Measurements from ENCODE around the gene PLAC9. TPM values are rescaled to one million over a fixed set of nuclear protein-coding genes. Genes with fewer than 3 reads are reported as not detected.
A peak's percentile ranks its signal among the peaks of the same experiment; 100 is the strongest.

Gene PLAC9
- total and polyA plus RNA-seq, 8 donors: 0.63 to 14.6 (median 3.0) TPM

- 88 to 92% methylated on average over 28 of the region's 28 CpGs for WGBS, 2 donors
- TF ChIP-seq, protein P1, sequence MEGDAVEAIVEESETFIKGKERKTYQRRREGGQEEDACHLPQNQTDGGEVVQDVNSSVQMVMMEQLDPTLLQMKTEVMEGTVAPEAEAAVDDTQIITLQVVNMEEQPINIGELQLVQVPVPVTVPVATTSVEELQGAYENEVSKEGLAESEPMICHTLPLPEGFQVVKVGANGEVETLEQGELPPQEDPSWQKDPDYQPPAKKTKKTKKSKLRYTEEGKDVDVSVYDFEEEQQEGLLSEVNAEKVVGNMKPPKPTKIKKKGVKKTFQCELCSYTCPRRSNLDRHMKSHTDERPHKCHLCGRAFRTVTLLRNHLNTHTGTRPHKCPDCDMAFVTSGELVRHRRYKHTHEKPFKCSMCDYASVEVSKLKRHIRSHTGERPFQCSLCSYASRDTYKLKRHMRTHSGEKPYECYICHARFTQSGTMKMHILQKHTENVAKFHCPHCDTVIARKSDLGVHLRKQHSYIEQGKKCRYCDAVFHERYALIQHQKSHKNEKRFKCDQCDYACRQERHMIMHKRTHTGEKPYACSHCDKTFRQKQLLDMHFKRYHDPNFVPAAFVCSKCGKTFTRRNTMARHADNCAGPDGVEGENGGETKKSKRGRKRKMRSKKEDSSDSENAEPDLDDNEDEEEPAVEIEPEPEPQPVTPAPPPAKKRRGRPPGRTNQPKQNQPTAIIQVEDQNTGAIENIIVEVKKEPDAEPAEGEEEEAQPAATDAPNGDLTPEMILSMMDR (IDR thresholded peaks at IDR 0.05): no peak
Measured at GRCh38 chr10:80166581-80167470, 34.3 kb downstream of the PLAC9 start.

DNA sequence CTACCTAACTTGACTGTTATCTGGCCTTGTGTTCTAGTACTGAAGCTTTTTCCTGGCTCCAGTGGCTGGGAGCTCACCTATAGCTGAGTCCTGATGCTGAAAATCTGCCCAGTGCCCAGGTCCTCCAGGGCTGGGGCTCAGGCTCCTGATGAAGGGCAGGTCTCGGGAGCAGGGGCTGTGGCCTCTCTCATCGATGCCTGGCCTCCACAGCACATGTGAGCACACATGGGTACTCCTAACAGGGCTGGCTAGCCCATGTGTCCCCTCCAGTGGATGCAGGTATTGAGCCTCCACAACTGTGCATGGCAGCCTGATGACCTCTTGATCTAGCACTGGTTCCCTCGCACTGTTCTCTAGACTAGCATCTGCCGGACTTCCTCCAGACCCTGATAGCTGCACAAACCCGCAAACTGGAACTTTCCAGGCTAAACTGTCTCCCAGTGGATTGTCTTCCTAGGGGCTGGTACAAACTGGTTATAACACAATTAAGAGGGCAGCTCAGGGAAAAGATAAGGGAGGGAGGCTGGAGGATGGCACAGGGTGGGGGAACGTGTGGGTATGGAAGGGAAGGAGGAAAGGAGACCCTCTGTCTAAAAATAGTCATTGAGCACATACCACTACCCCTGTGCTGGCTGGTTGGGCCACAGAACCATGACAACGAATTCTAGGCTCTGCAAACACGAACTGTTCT is 35.1 kb downstream of the PLAC9 start:
- intact Hi-C loops (cut with DNase I): no loop called here
- peaks cover 0 to 3% (median 0%) of the 10 kb centered on the region in 3 donors for H3K4me1 ChIP-seq
- H3K27me3 ChIP-seq: no peaks in the 10 kb centered on the region
- no peak for FAIRE-seq
- no peak for ATAC-seq
- no peak for DNase-seq
- H3K9me3 ChIP-seq: no peaks in the 10 kb centered on the region
- peaks cover 4 to 43% (median 23%) of the 10 kb centered on the region in 3 donors for H3K36me3 ChIP-seq
- WGBS, 2 donors: 73 to 80% methylated on average over 8 of the region's 8 CpGs
- H3K27ac ChIP-seq: no peak overlapping the region
- H3K4me3 ChIP-seq: no peak overlapping the region
- TF ChIP-seq, protein P1 (IDR thresholded peaks at IDR 0.05): no peak

More at GRCh38 chr10:80166581-80167470, 34.3 kb downstream of the PLAC9 start:
- Histone ChIP-seq H3K4me1 (peaks cover 0 to 3% (median 0%) of the 10 kb centered on the region in 3 donors), H3K9me3 (no peaks in the 10 kb centered on the region), H3K4me3 (no peak overlapping the region), H3K27ac (no peak overlapping the region), H3K36me3 (peaks cover 7 to 47% (median 27%) of the 10 kb centered on the region in 3 donors), H3K27me3 (no peaks in the 10 kb centered on the region)
- peak in 1 of 6 donors; percentile 65 for DNase-seq
- FAIRE-seq: no peak
- intact Hi-C loops (cut with DNase I): no loop called here
- no peak for ATAC-seq

GRCh38 chr10:80168162-80168511 is 35.6 kb downstream of the PLAC9 start:
- H3K36me3 ChIP-seq: peaks cover 4 to 41% (median 22%) of the 10 kb centered on the region in 3 donors
- no peaks in the 10 kb centered on the region for H3K9me3 ChIP-seq
- H3K27me3 ChIP-seq: no peaks in the 10 kb centered on the region
- no peak for ATAC-seq
- H3K4me3 ChIP-seq: no peak overlapping the region
- intact Hi-C loops (cut with DNase I): no loop called here
- no peak overlapping the region for H3K27ac ChIP-seq
- peaks cover 0 to 3% (median 0%) of the 10 kb centered on the region in 3 donors for H3K4me1 ChIP-seq
- no peak for FAIRE-seq
- no peak for DNase-seq
- TF ChIP-seq, protein P1 (IDR thresholded peaks at IDR 0.05): no peak
- 80% methylated on average over 7 of the region's 7 CpGs for WGBS, 2 donors

DNA sequence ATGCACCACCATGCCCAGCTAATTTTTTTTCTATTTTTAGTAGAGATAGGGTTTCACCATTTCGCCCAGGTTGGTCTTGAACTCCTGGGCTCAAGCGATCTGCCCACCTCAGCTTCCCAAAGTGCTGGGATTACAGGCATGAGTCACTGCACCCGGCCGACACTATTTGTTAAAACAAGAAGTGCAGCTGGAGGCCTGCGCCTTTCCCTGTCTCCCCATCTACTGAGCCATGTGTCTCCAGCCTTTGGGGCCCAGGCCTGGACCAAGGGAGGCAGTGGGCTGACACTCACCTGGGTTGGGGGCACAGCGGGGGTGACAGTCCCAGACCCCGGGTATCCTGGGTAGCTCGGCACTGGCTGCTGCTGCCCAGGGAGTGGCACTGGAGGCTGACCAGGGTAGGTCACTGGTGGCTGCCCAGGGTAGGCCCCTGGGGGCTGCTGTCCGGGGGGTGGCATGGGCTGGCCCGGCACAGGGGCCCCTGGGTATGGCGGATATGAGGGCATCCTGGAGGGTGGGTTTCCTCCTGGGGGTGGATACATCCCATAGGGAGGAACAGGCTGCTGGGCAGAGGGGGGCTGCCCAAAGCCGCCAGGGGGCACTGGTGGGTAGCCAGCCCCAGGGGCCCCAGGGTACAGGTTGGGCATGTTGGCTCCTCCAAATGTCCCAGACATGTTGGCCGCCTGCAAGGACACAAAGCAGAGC is 36.3 kb downstream of the PLAC9 start:
- H3K4me1 ChIP-seq: peaks cover 0 to 3% (median 0%) of the 10 kb centered on the region in 3 donors
- ATAC-seq: peak; percentile 59 to 85 (median 66)
- H3K27ac ChIP-seq: no peak overlapping the region

More for the DNA sequence above, 36.3 kb downstream of the PLAC9 start:
- H3K4me3 ChIP-seq: no peak overlapping the region
- no peaks in the 10 kb centered on the region for H3K9me3 ChIP-seq
- TF ChIP-seq, protein P1 (IDR thresholded peaks at IDR 0.05): peak; percentile 21 to 29 (median 23)
- intact Hi-C loops (cut with DNase I): no loop called here
- peaks cover 4 to 34% (median 15%) of the 10 kb centered on the region in 3 donors for H3K36me3 ChIP-seq
- WGBS, 2 donors: 88 to 89% methylated on average over 13 of the region's 13 CpGs
- DNase-seq (peak; percentile 37 to 80 (median 56)), FAIRE-seq (no peak)
- H3K27me3 ChIP-seq: no peaks in the 10 kb centered on the region
